ENCODE measurements around the gene EME1. TPM values are rescaled to one million over a fixed set of nuclear protein-coding genes. Genes with fewer than 3 reads are reported as not detected.
"Not testable (repeated sequence)": the region's sequence is repeated elsewhere in the genome, so short reads cannot be mapped to it uniquely, and the experiment has no call there.

Gene EME1
- total RNA-seq, 2 donors from 2014 or later = 42.9 to 43.1 TPM

DNA sequence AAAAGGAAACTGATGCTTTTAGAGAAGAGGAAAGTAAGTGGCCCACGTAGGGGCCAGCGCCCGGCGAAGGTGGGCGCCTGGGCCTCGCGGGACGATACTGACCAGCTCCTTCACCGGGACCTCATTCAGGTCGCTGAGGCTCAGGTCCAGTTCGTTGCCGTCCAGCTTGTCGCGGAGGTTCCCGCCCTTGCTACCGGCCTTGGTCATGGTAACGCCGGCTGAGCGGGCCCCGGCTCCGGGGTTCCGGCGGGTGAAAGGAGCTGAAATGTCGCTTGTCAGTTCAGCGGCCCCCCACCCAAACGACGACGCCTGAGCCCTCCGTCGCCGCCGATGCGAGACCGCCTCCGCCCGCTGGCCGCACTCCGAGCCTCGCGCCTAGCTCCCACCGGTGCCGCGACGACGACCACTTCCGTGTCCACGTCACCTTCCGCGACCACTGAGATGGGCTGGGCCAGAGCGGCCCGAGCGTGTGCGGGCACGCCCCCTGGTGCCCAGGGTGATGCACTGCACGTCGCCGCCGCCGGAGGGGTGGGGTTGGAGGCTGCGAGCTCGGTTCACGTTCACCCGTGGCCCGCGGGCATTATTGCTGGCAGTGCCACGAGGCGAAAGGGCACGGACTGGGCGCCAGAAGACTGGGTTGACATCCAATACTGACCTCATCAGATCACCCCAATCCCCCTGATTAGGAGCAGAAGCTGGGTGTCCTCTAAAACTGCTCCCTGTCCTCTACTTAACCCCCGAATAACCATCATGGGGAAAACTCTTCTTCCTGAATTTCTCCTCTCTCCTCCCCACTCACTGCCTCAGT, 24.3 kb downstream of the EME1 start, which contains the start of gene LRRC59:
TSS of gene LRRC59 (minus strand) at position 413 of the 808 bp plus-strand sequence. CDS start at position 207, 206 bp downstream.
- H3K36me3 Mint-ChIP-seq (ENCODE audit: insufficient read depth in 2 of 2) = peaks cover 7 to 18% of the 10 kb centered on the region in 2 donors
- ATAC-seq (replicated peaks in 1 of 2) = peak; percentile 99
- DNase-seq = peak; percentile 95 to 98
- H3K4me1 Mint-ChIP-seq (ENCODE audit: low read depth) = peaks cover 38% of the 10 kb centered on the region
- H3K4me3 Mint-ChIP-seq = peak within 1 kb of the TSS; percentile 82 to 98
- peak within 1 kb of the TSS; percentile 51 for H3K27ac Mint-ChIP-seq
- no peaks in the 10 kb centered on the region for H3K9me3 Mint-ChIP-seq
- no peaks in the 10 kb centered on the region for H3K27me3 Mint-ChIP-seq (ENCODE audit: low read depth)

DNA sequence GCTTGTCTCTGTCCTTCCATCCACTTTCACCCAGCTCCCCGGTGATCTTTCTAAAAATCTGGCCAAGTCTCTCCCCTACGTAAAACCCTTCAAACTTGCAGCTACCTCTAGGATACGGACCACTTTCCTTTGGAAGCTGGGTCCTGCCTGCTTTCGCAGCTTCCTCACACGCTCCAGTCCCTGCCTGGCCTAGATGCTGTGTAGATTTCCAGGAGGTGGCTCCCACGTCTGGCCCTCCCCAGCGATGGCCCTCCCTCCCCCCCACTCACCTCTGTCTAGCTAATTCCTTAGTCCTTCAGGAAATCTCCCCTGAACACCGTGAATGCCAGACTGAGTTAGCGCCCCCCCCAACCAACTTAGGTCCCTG, 24.9 kb downstream of the EME1 start:
- Mint-ChIP-seq H3K4me3 (peak overlapping the region; percentile 82 to 98), H3K4me1 (ENCODE audit: low read depth) (peaks cover 37% of the 10 kb centered on the region), H3K27ac (peak overlapping the region; percentile 51), H3K36me3 (ENCODE audit: insufficient read depth in 2 of 2) (peaks cover 7 to 18% of the 10 kb centered on the region in 2 donors), H3K9me3 (no peaks in the 10 kb centered on the region), H3K27me3 (ENCODE audit: low read depth) (no peaks in the 10 kb centered on the region)
- no peak for ATAC-seq (replicated peaks in 1 of 2)
- DNase-seq = no peak

DNA sequence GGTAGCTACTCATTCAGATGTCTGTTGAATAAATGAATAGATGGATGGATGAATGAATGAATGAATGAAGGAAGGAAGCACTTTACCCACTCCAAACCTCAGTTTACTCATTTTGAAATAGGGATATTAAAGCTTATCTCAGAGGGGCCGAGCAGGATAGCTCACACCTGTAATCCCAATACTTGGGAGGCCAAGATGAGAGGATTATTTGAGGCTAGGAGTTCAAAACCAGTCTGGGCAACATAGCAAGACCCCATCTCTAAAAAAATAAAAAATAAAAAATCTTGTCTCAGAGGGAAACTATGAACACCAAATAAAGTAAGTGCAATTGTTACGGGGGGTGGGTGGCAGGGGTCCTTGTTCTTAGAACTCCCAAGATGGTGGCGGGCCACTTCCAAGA, 25.6 kb downstream of the EME1 start:
- ATAC-seq (replicated peaks in 1 of 2); DNase-seq; H3K9me3 Mint-ChIP-seq; H3K4me3 Mint-ChIP-seq; H3K27me3 Mint-ChIP-seq (ENCODE audit: low read depth); H3K27ac Mint-ChIP-seq: not testable (repeated sequence)
- Mint-ChIP-seq H3K36me3 (ENCODE audit: insufficient read depth in 2 of 2) (peaks cover 4 to 12% of the 10 kb centered on the region in 2 donors), H3K4me1 (ENCODE audit: low read depth) (peaks cover 31% of the 10 kb centered on the region)

DNA sequence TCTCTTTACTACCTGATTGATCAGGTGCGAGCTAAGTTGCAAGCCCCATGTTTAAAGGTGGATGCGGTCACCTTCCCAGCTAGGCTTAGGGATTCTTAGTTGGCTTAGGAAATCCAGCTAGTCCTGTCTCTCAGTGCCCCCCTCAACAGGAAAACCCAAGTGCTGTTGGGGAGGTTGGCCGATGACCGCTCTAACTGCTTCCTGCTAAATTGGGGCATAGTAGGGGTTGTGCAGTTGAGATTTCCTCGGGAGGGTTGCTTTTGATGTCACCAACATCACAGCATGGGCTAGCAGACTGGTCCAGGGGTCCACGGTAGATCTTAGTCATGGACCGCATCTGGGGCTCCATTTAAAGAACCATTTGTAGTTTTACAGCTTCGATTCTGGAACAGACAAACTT, 26.6 kb downstream of the EME1 start:
- H3K4me1 Mint-ChIP-seq (ENCODE audit: low read depth) = peaks cover 25% of the 10 kb centered on the region
- not testable (repeated sequence) for H3K36me3 Mint-ChIP-seq (ENCODE audit: insufficient read depth in 2 of 2); DNase-seq; H3K27me3 Mint-ChIP-seq (ENCODE audit: low read depth); H3K4me3 Mint-ChIP-seq; ATAC-seq (replicated peaks in 1 of 2); H3K27ac Mint-ChIP-seq; H3K9me3 Mint-ChIP-seq

DNA sequence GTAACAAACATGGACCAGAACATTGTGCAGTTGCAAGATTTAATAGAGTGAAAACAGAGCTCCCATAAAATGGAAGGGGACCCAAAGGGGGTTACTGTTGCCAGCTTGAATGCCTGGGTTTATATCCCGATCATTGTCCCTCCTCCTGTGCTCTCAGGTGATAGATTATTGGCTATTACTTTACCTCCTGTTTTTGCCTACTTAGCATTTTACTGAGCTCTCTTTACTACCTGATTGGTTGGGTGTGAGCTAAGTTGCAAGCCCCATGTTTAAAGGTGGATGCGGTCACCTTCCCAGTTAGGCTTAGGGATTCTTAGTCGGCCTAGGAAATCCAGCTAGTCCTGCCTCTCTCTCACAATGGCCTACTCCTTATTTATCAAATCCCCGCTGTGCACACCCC, 32.3 kb downstream of the EME1 start:
- not testable (repeated sequence) for H3K27ac Mint-ChIP-seq; ATAC-seq (replicated peaks in 1 of 2); H3K4me3 Mint-ChIP-seq; H3K27me3 Mint-ChIP-seq (ENCODE audit: low read depth); H3K4me1 Mint-ChIP-seq (ENCODE audit: low read depth); DNase-seq; H3K36me3 Mint-ChIP-seq (ENCODE audit: insufficient read depth in 2 of 2); H3K9me3 Mint-ChIP-seq

DNA sequence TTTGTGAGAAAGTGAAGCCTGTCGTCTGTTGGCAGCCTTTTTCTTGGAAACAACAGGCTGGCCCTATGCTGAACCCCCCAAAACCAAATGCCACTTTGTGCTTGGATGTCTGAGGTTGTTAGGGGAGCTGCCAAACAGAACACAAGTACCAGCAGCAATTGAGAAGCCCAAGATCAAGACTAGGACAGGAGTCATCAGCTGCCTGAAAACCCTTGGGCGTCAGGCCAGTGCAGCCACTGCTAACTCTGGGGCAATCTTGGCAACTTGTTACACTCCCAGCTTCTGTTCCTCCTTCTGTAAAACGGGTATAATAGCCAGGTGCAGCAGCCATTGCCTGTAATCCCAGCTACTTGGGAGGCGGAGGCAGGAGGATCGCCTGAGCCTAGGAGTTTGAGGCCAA, 33.5 kb downstream of the EME1 start:
- no peak overlapping the region for H3K4me3 Mint-ChIP-seq
- no peaks in the 10 kb centered on the region for H3K9me3 Mint-ChIP-seq
- peaks cover under 1% of the 10 kb centered on the region for H3K27me3 Mint-ChIP-seq (ENCODE audit: low read depth)
- DNase-seq = no peak
- ATAC-seq (replicated peaks in 1 of 2) = no peak
- no peaks in the 10 kb centered on the region for H3K36me3 Mint-ChIP-seq (ENCODE audit: insufficient read depth in 2 of 2)
- no peak overlapping the region for H3K27ac Mint-ChIP-seq
- no peaks in the 10 kb centered on the region for H3K4me1 Mint-ChIP-seq (ENCODE audit: low read depth)

DNA sequence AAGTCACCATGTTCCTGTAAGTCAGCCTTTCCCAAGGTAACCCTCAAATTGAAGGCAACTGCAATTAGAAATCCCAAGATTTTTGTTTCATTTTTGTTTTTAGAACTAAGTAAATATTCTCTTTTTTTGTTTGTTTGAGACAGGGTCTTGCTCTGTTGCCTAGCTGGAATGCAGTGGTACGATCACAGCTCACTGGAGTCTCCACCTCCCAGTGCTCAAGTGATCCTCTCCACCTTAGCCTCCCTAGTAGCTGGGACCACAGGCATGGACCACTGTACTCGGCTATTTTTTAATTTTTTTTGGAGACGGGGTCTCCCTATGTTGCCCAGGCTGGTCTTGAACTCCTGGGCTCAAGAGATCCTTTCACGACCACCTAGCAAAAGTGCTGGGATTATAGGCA, 34.9 kb downstream of the EME1 start:
- Mint-ChIP-seq H3K9me3 (no peaks in the 10 kb centered on the region), H3K36me3 (ENCODE audit: insufficient read depth in 2 of 2) (no peaks in the 10 kb centered on the region), H3K4me1 (ENCODE audit: low read depth) (no peaks in the 10 kb centered on the region), H3K27me3 (ENCODE audit: low read depth) (peaks cover 6% of the 10 kb centered on the region), H3K4me3 (no peak overlapping the region), H3K27ac (no peak overlapping the region)
- ATAC-seq (replicated peaks in 1 of 2) (no peak), DNase-seq (no peak)

DNA sequence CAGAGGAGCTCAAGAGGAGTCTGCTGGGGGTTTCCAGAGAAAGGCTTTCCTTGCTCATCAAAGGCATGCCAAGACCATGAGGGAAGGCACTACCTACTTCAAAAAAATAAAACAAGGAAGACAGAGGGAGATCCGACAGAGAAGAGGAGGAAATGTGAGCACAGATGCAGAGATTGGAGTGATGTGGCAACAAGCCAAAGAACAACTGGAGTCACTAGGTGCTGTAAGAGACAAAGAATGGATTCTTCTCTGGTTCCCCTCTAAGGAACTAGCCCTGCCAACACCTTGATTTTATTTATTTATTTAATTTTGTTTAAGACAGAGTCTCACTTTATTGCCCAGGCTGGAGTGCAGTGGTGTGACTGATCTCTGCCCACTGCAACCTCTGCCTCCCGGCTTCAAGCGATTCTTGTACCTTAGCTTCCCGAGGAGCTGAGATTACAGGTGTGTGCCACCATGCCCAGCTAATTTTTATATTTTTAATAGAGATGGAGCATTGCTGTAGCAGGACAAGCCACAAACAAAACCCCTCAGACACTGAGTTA, 39.2 kb downstream of the EME1 start:
- no peaks in the 10 kb centered on the region for H3K9me3 Mint-ChIP-seq
- no peaks in the 10 kb centered on the region for H3K4me1 Mint-ChIP-seq (ENCODE audit: low read depth)
- no peak overlapping the region for H3K4me3 Mint-ChIP-seq
- H3K27me3 Mint-ChIP-seq (ENCODE audit: low read depth) = peaks cover 6% of the 10 kb centered on the region
- DNase-seq (no peak), ATAC-seq (replicated peaks in 1 of 2) (no peak)
- no peak overlapping the region for H3K27ac Mint-ChIP-seq
- H3K36me3 Mint-ChIP-seq (ENCODE audit: insufficient read depth in 2 of 2) = no peaks in the 10 kb centered on the region

DNA sequence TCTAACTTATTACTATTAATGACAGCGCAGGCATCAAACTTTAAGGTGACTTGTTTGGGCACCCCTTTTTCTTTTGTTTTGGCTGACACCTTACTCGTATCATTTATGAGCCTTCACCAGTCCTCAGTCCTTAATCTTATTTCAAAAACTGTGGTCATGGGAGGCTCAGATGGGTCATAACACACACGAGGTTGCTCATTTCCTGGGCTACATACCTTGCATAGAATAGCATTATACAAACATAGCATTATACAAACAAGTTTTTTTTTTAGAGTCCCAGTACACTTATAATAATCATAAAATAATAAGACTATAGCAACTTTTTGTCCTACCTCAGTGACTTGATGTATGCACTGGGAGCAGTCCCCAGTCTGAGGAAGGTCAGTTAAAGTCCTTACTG, 41.8 kb downstream of the EME1 start:
- no peak for DNase-seq
- Mint-ChIP-seq H3K4me3 (no peak overlapping the region), H3K27ac (no peak overlapping the region), H3K4me1 (ENCODE audit: low read depth) (no peaks in the 10 kb centered on the region), H3K36me3 (ENCODE audit: insufficient read depth in 2 of 2) (no peaks in the 10 kb centered on the region), H3K9me3 (peaks cover 0 to 4% of the 10 kb centered on the region in 2 donors), H3K27me3 (ENCODE audit: low read depth) (peaks cover 6% of the 10 kb centered on the region)
- ATAC-seq (replicated peaks in 1 of 2) = no peak

DNA sequence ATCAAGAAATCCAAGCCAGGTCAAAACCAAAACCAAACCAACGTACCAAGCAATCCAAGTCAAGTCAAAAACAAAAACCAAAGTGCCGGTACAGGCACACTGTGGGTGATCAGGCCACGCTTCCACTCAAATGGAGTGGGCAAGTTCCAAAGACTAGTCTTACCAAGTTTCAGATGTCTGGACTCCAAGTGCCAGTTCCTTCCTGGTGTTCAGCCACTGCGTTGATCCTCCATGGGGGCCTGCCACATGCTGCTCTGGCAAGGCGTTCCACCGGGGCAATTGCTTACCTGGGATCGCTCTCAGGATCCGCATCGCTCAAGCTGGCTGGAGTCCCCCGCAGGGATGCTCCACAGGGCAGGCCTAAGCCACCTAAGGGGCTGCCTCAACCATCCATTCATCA, 46.5 kb downstream of the EME1 start:
- H3K4me3 Mint-ChIP-seq; H3K27me3 Mint-ChIP-seq (ENCODE audit: low read depth); DNase-seq; ATAC-seq (replicated peaks in 1 of 2); H3K27ac Mint-ChIP-seq; H3K9me3 Mint-ChIP-seq; H3K36me3 Mint-ChIP-seq (ENCODE audit: insufficient read depth in 2 of 2): not testable (repeated sequence)
- peaks cover 10% of the 10 kb centered on the region for H3K4me1 Mint-ChIP-seq (ENCODE audit: low read depth)

DNA sequence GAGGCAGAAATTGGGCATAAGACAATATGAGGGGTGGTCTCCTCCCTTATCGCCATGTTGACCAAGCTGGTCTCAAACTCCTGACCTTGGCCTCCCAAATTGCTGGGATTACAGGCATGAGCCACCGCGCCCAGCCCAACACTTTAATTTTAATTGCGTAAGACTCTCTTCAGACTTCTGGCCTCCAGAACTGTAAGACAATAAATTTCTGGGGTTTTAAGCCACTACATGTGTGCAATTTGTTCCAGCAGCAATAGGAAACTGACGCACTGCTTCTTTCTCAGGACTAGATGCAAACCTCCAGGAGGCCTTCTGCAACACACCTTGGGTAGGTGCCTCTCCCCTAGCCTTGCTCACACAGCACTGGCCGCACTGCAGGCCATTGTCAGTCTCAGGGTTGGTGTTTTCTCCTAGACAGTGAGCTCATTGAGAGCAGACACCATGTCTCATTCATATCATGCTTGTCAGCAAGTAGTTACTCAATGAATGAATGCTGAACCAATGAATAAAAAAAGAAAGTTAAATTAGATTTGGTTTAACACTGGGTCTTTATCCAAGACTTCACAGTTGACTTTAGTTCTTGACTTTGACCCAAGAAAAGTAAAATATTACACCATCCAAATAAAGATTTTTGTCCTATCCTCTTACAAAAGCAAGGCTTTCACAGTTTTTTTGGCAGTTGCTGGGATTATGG, 47.5 kb downstream of the EME1 start:
- Mint-ChIP-seq H3K9me3 (peaks cover 0 to 4% of the 10 kb centered on the region in 2 donors), H3K4me1 (ENCODE audit: low read depth) (peaks cover 19% of the 10 kb centered on the region), H3K27ac (peak overlapping the region; percentile 94), H3K36me3 (ENCODE audit: insufficient read depth in 2 of 2) (no peaks in the 10 kb centered on the region), H3K27me3 (ENCODE audit: low read depth) (no peaks in the 10 kb centered on the region), H3K4me3 (peak overlapping the region; percentile 84 to 86)
- no peak for ATAC-seq (replicated peaks in 1 of 2)
- no peak for DNase-seq

DNA sequence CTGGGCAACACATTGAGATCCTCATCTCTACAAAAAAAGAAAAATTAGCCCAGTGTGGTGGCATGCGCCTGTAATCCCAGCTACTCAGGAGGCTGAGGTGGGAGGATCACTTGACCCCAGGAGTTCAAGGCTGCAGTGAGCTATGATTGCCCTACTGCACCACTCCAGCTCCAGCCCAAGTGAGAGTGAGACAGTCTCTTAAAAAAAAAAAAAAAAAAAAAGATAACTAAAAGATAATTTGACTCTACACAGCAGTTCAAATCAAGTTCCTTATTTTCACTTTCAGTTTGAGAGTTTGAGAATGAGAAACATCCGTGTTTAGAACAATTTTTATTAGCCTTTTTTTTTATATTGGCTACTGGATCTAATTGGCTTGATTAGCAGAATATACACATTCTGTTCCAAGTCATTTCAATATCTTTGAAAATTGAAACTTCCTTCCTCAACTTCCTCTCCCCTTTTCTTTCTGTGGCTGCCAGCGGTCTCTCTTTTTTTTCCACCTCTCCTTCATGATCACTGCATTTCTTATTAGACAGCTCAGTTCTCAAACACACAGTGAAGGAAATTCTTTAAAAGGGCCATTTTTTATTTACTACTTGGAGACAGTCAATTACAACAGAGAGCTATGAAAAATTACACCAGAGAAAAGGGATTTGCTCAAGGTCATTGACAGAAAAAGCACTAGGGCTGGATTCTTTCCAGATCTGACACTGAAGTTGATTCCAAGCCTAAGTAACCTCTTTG, 48.5 kb downstream of the EME1 start:
- Mint-ChIP-seq H3K4me1 (ENCODE audit: low read depth) (peaks cover 23% of the 10 kb centered on the region), H3K36me3 (ENCODE audit: insufficient read depth in 2 of 2) (no peaks in the 10 kb centered on the region), H3K9me3 (peaks cover 0 to 4% of the 10 kb centered on the region in 2 donors), H3K4me3 (peak overlapping the region; percentile 84 to 86), H3K27ac (peak overlapping the region; percentile 94), H3K27me3 (ENCODE audit: low read depth) (no peaks in the 10 kb centered on the region)
- ATAC-seq (replicated peaks in 1 of 2) (no peak), DNase-seq (peak in 1 of 2 donors; percentile 12)

DNA sequence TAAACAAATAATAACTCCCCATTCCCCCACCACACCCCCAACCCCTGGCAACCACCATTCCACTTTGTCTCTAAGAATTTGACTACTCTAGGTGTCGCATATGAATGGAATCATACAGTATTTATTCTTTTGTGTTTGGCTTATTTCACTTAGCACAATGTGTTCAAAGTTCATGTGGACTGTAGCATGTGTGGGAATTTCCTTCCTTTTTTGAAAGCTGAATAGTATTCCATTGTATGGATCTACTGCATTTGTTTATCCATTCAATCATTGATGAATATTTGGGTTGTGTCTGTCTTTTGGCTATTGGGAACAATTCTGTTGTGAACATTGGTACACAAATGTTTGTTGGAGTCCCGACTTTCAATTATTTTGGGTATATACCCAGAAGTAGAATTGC, 49.7 kb downstream of the EME1 start:
- no peak for DNase-seq
- Mint-ChIP-seq H3K36me3 (ENCODE audit: insufficient read depth in 2 of 2) (no peaks in the 10 kb centered on the region), H3K4me1 (ENCODE audit: low read depth) (peaks cover 35% of the 10 kb centered on the region)

More for the DNA sequence above, 49.7 kb downstream of the EME1 start:
- Mint-ChIP-seq H3K27ac (no peak overlapping the region), H3K27me3 (ENCODE audit: low read depth) (no peaks in the 10 kb centered on the region), H3K9me3 (peaks cover 0 to 4% of the 10 kb centered on the region in 2 donors), H3K4me3 (no peak overlapping the region)
- no peak for ATAC-seq (replicated peaks in 1 of 2)
